Right forelimb (tissue), 1 donor: ENCODE results near the gene SLC5A2.
"Not testable (repeated sequence)": the region's sequence is repeated elsewhere in the genome, so short reads cannot be mapped to it uniquely, and the experiment has no call there.

Source experiments
- DNase-seq: peaks from one replicate; pipeline ENCODE4 v3.0.0-alpha.2; 2018

Gene SLC5A2

DNA sequence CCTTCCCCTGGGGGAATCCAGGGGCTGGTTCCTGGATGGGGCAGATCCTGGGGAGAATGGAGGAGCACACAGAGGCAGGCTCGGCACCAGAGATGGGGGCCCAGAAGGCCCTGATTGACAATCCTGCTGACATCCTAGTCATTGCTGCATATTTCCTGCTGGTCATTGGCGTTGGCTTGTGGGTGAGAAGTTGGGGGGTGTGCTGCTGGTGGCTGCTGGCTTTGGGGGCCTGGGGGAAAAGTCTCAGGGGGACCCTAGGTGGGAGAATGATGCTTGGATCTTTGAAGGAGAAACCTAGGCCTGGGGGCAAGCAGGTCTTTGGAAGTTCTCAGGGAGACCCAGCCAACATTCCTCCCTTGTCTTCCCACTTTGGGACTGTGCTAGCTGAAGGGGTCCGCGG, at the start of gene SLC5A2:
Gene SLC5A2, plus strand, starts transcription at position 43 of the 400 bp plus-strand sequence. Its CDS starts 14 bp downstream, at position 57.
- DNase-seq: no peak

DNA sequence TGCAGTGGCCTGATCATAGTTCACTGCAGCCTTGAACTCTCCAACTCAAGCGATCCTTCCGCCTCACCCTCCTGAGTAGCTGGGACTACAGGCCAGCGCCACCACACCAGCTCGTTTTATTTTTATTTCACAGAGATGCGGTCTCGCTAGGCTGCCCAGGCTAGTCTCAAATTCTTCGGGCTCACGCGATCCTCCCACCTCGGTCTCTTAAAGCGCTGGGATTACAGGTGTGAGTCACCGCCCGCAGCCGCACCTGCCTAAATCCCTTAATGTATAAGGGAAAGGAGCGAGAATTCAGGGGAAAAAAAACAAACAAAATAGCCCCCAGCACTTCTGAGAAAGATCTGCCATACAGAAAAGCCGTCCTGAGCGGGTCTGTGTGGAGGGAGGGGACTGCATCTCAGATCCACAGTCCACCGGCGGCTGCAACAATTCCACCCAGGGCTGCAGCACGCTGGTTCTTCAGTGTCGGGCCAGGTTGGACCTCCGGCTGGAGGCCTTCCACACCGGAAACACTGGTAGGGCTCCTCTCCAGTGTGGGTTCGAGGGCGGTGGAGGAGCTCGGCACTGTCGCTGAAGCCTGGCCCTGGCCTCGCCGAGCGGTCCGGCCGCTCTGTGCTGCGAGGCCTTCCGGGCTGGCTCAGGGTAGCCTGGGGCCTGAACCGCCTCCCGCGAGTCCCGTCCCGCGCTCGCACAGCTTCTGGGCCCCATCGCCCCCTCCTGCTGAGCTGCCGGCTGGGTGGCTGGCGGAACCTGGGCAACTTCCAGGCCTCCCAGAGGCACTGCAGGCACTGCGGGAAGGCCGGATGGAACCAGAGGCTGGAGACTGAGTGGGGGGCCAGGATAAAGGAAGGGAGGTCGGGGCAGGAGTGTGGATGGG, 47.3 kb upstream of the SLC5A2 start:
- no peak for DNase-seq

DNA sequence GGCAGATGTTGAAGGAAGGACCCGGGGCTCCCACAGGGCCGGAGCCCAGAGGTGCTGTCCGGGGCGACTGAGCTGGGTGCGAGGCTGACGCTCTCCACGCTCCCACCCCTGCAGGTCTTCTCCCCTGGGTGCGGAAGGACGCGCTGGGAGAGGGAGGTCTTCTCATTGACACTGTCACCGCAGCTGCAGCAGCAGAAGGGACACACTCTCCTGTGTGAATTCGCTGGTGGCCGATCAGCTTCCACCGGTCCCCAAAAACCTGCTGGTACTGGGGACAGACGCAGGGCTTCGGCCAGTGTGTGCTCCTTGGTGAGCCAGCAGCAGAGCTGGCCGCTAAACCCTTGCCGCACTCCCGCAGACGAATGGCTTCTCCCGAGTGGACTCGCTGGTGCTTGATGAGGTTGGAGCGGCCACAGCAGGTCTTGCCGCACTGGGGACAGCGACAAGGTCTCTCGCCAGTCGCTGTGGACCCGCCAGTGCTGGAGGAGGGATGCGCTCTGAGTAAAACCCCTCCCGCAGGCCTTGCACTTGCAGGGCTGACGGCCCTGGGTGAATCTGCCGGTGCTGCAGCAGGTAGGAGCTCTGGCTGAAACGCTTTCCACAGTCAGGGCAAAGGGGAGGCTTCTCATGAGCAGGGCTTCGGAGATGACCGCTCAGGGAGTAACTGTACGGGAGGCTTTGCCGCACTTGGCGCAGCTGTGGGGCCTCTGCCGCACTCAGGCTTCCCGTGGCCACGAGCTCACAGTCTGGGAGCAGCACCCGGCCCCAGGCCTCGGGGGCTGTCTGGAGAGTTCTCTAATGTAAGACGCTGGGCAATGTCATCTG, 46.5 kb upstream of the SLC5A2 start:
- DNase-seq: no peak

DNA sequence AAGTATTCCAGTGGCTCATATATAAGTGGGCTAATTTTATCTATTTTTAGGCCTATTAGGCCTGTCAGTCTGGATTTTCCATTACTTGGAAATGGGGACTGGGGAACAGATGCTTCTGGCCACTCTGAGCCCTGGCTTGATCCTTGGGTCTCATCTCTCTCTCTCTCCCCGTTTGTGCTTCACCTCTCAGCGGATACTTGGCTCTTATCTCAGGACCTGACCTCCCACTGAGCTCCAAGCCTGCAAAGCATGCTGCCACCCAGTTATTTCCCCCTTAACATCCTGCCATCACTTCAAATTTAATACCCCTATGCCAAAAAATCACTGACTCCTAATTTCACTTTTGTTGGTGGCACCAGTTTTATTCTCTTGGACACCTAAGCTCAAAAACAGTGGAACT, 44.5 kb upstream of the SLC5A2 start:
- DNase-seq: no peak

DNA sequence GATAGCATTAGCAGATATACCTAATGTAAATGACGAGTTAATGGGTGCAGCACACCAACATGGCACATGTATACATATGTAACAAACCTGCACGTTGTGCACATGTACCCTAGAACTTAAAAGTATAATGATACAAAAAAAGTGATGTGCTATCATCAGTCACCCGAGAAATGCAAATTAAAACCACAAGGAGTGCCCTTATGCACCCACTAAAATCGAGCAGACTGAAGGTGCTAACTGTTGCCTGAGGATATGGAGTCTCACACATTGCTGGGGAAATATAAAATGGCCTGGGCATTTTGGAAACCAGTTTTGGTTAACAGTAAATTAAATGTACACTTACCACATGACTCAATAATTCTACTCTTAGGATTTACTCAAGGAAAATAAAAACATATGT, 43.9 kb upstream of the SLC5A2 start:
- not testable (repeated sequence) for DNase-seq

DNA sequence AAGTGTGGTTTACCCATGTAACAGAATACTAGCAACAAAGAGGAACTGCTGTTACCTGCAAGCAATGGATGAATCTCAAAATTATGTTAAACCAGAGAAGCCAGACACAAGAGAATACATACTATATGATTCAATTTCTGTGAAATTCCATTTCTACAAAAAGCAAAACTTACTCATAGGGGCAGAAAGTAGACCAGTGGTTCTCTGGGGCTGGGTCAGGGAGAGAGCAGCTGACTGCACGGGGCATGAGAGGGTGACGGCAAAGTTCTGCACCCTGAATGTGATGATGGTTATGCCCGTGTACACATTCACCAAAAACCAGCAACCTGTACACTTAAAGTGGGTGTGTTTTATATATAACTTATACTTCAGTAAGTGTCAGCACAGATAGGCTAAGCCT, 43.4 kb upstream of the SLC5A2 start:
- no peak for DNase-seq

DNA sequence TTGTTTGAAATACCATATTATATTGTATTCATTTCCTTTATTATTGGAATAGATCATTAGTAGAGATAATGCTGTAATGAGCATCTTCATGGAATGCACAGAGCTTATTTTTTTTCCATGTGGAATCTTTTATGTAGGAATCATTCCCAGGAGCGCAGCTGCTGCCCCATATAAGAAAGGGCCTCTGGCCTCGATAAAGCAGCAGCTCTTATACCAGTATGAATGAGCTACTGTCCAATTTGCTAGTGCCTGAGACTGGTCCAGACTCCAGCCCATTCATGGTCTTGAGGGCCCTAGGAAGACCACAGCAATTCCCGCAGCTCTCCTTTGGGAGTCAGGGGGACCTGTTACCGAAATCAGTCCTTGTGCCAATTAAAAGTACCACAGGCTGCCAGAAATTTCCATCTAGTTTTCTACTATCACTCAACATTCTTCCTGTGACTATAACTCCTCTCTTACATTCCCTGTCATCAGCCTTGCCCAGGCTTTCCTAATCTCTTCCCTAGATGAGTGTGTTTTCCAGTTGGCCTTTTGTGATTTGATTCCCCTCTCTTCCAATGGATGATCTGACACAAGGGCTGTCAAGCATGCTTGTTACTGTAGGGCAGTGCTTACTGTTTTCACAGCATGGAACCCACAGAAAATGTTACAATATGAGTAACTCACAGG, 42.3 kb upstream of the SLC5A2 start:
- DNase-seq: no peak

DNA sequence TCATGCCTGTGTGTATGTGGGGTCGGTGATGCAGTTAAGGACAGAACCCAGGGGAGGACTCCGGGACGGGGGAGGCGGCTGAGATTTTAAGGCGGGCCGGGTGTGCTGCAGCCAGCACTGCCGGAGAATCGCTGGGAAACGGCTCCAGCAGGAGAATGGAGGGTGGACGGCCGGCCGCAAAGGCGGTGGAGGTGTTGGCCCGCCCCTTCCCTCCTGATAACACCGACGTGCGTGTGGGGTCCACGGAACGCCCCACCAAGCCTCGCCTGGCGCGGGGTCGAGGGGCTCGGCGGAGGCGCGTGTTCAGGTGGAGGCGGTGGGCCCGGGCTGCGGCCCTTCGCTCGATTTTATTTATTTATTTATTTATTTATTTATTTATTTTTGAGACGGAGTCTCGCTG, 41.0 kb upstream of the SLC5A2 start:
- DNase-seq: no peak

DNA sequence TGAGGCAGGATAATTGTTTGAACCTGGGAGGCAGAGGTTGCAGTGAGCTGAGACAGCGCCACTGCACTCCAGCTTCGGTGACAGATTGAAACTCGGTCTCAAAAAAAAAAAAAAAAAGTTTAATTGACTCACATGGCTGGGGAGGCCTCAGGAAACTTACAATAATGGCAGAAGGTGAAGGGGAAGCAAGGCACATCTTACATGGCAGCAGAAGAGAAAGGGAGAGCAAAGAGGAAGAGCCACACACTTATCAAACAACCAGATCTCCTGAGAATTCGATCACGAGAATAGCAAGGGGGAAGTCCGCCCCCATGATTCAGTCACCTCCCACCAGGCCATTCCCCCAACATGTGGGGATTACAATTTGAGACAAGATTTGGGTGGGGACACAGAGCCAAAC, 37.0 kb upstream of the SLC5A2 start:
- not testable (repeated sequence) for DNase-seq

DNA sequence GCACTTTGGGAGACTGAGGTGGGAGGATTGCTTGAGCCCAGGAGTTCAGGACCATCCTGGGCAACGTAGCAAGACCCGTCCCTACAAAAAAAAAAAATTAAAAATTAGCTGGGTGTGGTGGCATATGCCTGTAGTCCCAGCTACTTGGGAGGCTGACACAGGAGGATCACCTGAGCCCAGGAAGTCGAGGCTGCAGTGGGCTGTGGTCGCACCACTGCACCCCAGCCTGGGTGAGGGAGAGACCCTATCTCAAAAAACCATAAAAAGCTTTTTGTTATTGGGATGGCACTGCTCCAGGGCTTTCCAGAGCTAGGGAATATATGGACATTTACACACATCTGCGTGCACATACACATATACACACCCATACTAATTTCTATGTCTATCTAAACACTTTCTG, 31.7 kb upstream of the SLC5A2 start:
- DNase-seq: no peak

DNA sequence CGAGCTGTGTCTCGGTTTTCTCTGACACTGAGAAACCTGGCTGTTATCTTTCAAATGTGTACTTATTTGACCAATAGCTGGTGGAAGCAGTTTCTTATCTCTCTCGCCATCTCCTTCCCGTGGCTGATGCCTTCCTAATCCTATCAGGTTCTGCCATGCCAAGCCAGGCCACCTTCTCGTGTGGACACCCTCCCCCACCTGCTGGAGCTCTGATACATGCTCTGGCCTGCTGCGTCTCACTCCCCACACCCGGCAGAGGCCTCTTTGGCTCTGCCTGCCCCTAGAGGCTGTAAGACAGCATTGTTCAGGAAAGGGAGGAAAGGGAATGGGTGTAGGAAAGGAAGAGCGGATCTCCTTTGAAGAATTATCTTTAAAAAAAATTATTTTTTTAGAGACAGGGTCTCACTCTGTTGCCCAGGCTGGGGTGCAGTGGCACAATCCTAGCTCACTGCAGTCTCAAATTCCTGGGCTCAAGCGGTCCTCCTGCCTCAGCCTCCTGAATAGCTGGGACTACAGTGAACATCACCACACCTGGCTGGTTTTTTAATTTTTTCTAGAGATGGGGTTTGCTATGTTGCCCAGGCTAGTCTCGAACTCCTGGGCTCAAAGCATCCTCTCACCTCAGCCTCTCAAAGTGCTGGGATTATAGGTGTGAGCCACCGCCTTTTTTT, 31.1 kb upstream of the SLC5A2 start:
- no peak for DNase-seq

DNA sequence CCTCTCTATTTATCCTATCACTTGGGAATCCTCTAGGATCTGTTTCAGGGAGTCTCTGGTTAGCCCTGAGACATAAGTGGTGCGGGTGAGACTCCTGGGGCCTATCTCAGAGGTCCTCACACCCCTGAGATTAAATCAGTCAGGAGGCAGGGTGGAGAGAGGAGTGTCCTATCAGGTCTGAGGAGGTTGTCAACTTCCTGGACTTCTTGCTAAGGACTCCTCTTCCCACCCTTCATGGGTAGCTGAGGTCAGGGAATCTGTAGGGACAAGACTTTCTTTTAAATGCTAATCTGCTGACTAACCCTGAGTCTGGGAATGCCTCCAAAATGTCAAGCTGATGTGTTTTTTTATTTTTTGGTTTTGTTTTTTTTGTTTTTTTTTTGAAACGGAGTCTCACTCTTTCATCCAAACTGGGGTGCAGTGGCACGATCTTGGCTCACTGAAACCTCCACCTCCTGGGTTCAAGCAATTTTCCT, 30.3 kb upstream of the SLC5A2 start:
- no peak for DNase-seq

DNA sequence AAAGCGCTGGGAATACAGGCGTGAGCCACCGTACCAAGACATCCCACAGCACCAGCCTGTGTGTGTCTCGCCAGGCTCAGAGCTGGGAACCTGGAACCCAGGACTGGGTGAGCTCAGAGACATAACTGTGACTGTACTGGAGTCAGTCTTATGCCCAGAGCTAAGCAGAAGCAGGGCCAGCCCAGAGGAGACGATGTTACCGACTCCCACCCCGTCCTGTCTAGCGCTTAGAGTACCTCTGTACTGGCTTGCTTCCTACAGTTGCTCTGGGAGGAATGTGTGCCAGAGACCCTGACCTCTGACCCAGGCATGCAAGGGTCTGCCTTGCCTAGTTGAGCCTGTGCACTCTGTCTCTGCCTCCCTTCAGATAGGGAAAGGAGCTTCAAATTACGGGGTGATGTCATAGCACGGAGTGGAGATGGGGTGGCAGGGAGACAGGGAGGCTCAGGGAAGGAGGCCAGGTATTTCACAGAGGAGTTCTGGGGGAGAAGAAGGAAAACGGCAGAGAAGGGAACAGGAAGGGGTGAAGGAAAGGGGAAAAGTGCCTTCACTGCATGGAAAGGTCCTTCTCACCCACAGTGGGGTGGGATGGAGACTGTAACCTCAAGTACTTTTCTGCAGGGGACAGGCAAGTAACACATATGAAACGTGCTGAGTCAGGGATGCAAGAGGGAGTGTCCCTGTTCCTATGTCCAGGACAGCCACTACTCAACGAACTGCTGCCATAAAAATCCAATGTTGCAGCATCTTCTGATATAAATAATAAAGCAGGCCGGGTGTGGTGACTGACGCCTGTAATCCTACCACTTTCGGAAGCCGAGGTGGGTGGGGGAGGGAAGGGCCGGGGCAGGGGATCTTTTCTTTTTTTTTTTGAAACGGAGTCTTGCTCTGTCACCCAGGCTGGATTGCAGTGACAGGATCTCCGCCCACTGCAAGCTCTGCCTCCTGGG, 29.4 kb upstream of the SLC5A2 start:
- DNase-seq: no peak

DNA sequence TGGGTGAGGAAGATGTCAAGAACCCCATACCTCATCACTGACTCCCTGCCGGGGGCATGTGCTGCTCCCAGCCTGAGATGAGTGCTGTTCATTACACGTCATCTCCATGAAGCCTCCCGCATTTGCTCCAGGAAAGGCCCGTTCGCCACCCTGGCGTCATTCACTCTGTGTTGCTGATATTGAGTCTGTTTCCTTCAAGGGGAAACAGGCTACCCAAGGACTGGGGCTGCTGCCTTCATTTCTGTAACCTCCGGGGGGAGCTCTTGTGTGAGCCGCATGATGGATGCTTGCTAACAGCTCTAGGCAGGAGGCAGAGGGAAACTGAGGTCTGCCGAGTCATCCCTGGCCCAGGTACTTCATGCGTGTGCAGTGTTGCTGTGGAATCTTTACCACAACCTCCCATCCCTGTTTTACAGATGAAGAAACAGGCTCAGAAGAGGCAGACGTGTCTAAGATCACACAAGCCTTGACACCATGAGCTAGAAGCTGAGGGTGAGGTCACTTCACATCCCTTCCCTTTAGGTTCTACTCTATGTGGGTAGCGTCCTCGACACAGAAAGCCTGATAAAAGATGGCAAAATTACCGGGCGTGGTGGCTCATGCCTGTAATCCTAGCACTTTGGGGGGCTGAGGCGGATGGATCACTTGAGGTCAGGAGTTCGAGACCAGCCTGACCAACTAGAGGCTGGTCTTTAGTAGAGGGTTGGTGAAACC, 27.2 kb upstream of the SLC5A2 start:
- DNase-seq: no peak

DNA sequence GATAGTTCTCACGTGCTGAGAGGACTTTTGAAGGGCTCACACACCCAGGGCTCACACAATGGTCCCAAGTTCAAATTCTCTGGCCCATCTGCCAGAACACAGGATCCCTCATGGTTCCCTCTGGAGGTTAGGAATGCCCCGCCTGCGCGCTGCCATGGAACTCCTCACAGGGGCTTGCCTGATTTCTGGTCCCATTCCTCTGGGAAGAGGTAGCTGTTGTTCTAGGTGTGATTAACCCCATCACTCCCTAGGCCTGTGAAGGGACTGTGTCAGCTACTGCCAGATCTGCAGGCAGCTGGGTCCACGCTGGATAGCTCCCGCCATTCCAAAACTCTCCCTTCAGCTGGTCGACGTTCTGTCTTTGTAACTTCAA, 25.9 kb upstream of the SLC5A2 start:
- DNase-seq: no peak

DNA sequence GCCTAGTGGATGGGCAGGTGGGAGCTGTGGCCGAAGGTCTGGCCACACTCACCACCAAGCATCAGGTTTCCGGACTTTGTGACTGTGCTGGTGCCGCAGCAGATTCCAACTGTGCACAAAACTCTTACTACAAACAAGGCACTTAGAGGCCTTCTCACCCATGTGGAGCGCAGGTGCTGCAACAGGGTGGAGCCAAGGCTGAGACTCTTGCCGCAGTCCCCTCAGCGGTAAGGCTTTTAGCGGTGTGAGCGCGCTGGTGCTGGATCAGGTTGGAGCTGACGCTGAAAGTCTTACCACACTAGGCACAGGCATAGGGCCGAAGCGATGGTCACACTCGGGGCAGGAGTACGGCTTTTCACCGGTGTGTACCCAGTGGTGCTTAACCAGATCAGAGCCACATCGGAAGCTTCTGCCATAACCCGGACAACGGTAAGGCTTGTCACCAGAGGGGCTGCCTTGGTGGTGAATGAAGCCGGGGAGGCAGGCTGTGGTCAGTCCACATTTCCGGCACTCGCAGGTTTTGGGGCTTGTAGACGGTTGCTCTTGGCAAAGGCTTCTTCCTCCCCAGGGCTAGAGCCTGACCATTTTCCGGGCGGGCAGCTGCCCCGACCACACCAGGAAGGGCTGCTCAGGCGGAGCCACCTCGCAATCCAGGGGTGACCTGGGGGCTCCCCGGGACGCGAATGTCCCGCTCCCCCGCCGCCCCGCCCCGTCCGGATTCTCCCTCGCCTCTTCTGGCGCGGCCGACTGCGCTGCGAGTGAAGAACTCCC, 24.7 kb upstream of the SLC5A2 start:
- DNase-seq: no peak

DNA sequence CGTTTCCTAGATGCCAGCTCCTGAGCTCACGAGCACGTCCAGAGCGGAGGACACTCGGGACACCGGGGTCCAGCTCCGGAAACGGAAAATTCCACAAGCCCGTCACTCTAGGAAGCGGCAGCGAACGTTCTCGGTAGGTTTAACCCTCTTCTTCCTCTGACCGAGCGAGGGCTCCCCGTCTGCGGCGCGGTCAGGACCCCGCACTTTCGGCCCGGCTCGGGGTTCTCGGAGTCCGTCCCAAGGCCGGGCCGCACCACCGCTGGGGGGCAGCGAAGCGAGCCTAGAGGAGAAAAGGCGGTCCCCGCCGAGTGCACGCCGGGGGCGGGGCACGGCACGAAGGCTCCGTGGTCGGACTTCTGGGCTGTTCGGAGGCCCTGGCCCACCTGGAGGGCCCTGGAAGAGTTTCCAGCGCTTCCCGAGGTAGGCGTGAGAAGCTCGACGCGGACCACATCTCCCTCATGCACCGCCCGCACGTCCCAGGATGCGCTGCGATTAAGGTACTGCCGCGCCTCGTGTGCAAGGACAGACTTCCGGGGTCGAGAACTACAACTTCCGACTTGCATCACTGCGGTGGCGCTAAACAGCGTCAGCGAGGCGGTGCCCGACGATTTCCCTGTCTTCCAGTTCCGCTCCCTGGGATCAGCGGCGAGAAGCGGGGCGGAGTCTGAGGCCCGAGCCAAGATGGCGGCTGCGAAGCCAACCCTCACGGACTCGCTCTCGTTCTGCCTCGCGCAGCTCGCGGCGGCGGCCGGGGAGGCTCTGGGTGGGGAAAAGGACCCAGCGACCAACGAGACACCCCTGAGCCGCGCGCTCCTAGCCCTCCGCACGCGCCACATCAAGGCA, 23.9 kb upstream of the SLC5A2 start, which contains the start of gene ARMC5:
Gene ARMC5, plus strand, starts transcription at position 658 of the 843 bp plus-strand sequence. Its CDS starts 24 bp downstream, at position 682.
- peak; percentile 97 for DNase-seq

DNA sequence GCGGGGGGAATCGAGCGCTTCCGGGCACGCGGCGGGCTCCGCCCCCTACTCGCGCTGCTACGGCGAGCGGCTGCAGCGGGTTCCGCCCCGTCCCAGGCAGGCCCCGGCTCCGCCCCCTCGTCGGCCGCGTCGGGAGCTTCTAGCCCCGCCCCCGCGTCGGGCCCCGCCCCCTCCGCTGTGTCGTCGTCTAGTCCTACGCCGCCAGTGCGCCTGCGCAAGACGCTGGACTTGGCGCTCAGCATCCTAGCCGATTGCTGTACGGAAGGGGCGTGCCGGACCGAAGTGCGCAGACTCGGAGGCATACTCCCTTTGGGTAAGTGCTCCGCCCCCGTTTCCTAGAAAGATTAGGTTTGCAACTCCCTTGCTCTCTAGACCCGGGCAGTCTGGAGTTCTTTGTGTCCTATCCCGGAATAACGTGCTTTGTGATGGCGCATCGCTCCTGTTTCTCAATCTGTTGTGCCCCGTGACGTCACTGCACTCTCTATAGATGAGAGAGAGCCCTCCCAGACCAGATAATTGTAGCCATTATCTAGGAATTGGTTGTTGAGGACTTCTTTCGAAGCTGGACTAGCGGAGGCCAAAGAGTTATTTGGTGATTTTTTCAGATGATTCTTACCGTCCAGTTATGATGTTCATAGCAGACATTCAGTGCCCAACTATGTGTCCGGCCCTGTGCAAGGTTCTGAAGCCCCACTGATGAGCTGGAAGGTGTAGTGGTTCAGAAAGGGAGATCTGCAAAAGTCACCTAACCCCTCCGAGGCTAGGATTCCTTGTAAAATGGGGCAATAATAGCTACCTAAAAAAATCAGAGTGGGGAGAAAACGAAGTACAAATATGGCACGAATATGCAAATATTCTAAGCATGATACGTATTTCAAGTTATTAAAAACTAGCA, 23.0 kb upstream of the SLC5A2 start:
- peak; percentile 100 for DNase-seq
